ENCODE measurements around the gene PLA2G6.

GRCh38 chr22:38169116-38169515 lies 12.5 kb downstream of the PLA2G6 start:
- TF ChIP-seq CTCF (IDR thresholded peaks at IDR 0.05; ENCODE audit: borderline replicate concordance, extremely low read depth, low read length, poor library complexity, severe bottlenecking) (no peak), EZH2 (IDR thresholded peaks at IDR 0.05; ENCODE audit: borderline replicate concordance, low read depth, low read length, severe bottlenecking) (no peak)
